Liver (tissue), 9 donors: ENCODE results near the gene DNAJB14. TPM values are rescaled to one million over a fixed set of nuclear protein-coding genes. Genes with fewer than 3 reads are reported as not detected.

ENCODE experiments used
- DNase-seq: peaks from one replicate; pipeline ENCODE4 v3.0.0-alpha.2; 2017; ENCODE audit warnings: low spot score
- H3K27ac ChIP-seq, 2 donors: one replicate each; pipeline ENCODE4 v1.7.0; 2013; ENCODE audit warnings: inconsistent platforms in 2 of 2, low read length in 2 of 2, control low read depth in 1 of 2, low read depth in 1 of 2, mild to moderate bottlenecking in 1 of 2
- H3K27me3 ChIP-seq, 4 donors: one replicate each; pipeline versions ENCODE4 v1.6.1 to v1.7.0; 2013; ENCODE audit warnings: low read length in 3 of 4, inconsistent platforms in 1 of 4, mild to moderate bottlenecking in 1 of 4, moderate library complexity in 1 of 4; ENCODE audit not compliant: control insufficient read depth in 4 of 4, insufficient read depth in 4 of 4
- H3K36me3 ChIP-seq, 4 donors: one replicate each; pipeline versions ENCODE4 v1.6.1 to v1.7.0; 2013; ENCODE audit warnings: low read length in 3 of 4, mild to moderate bottlenecking in 3 of 4, low read depth in 1 of 4, moderate library complexity in 1 of 4; ENCODE audit not compliant: control insufficient read depth in 4 of 4, insufficient read depth in 3 of 4
- H3K4me1 ChIP-seq, 4 donors: one replicate each; pipeline versions ENCODE4 v1.6.1 to v1.7.0; 2013; ENCODE audit warnings: low read length in 3 of 4, mild to moderate bottlenecking in 3 of 4, moderate library complexity in 1 of 4; ENCODE audit not compliant: control insufficient read depth in 4 of 4, insufficient read depth in 4 of 4
- H3K4me3 ChIP-seq, 3 donors: one replicate each; pipeline versions ENCODE4 v1.6.1 to v1.7.0; 2013; ENCODE audit warnings: low read length in 3 of 3, control low read depth in 1 of 3, low read depth in 1 of 3, mild to moderate bottlenecking in 1 of 3
- H3K9ac ChIP-seq, 2 donors: one replicate each; pipeline ENCODE4 v1.7.0; 2013; ENCODE audit warnings: low read length in 2 of 2, mild to moderate bottlenecking in 2 of 2, moderate library complexity in 2 of 2, control low read depth in 1 of 2, low read depth in 1 of 2
- H3K9me3 ChIP-seq, 4 donors: one replicate each; pipeline versions ENCODE4 v1.6.1 to v1.7.0; 2013; ENCODE audit warnings: low read length in 3 of 4; ENCODE audit not compliant: control insufficient read depth in 4 of 4
- FOXA1 ChIP-seq: IDR thresholded peaks from 2 replicates; pipeline ENCODE4 v1.6.1; 2016; ENCODE audit warnings: antibody characterized with exemption
- GABPA ChIP-seq, 2 donors: IDR thresholded peaks in 1 of 2; conservative IDR thresholded peaks in 1 of 2; 2 replicates each; pipeline ENCODE4 v1.6.1; 2016; ENCODE audit warnings: antibody characterized with exemption in 2 of 2, mild to moderate bottlenecking in 1 of 2, moderate library complexity in 1 of 2
- HNF4G ChIP-seq: IDR thresholded peaks from 2 replicates; pipeline ENCODE4 v1.6.1; 2016; ENCODE audit warnings: antibody characterized with exemption
- JUND ChIP-seq, 2 donors: IDR thresholded peaks; 2 replicates each; pipeline ENCODE4 v1.6.1; 2016; ENCODE audit warnings: antibody characterized with exemption in 2 of 2
- MAX ChIP-seq: IDR thresholded peaks from 2 replicates; pipeline ENCODE4 v1.6.1; 2016; ENCODE audit warnings: antibody characterized with exemption
- NR2F2 ChIP-seq: IDR thresholded peaks from 2 replicates; pipeline ENCODE4 v1.6.1; 2016; ENCODE audit warnings: antibody characterized with exemption
- RAD21 ChIP-seq, 2 donors: IDR thresholded peaks; 2 replicates each; pipeline ENCODE4 v1.6.1; 2016; ENCODE audit warnings: antibody characterized with exemption in 2 of 2, mild to moderate bottlenecking in 2 of 2
- REST ChIP-seq: IDR thresholded peaks from 2 replicates; pipeline ENCODE4 v1.6.1; 2016; ENCODE audit warnings: antibody characterized with exemption, mild to moderate bottlenecking
- RXRA ChIP-seq, 2 donors: IDR thresholded peaks; 2 replicates each; pipeline ENCODE4 v1.6.1; 2017 to 2018; ENCODE audit warnings: antibody characterized with exemption in 2 of 2, mild to moderate bottlenecking in 1 of 2
- SP1 ChIP-seq: IDR thresholded peaks from 2 replicates; pipeline ENCODE4 v1.6.1; 2018; ENCODE audit warnings: antibody characterized with exemption, mild to moderate bottlenecking
- ZBTB33 ChIP-seq: IDR thresholded peaks from 2 replicates; pipeline ENCODE4 v1.6.1; 2016; ENCODE audit warnings: antibody characterized with exemption
- WGBS: extraction: QIAGEN DNeasy Blood & Tissue Kit; methylation state at CpG from one replicate; pipeline ENCODE4 v1.1.7; 2013; 5-methylcytosine and 5-hydroxymethylcytosine counted together
- polyA plus RNA-seq, 2 donors: library from polyadenylated mRNA; stranded (reverse) in 1 of 2; unstranded in 1 of 2; fragments of 200-250 nt in 1 of 2; fragments of >200 nt in 1 of 2; fragmentation: Nextera tagmentation in 1 of 2; extraction: Ambion mirVana in 1 of 2; gene quantifications; one replicate each; pipeline versions ENCODE4 v1.2.1 to v1.2.3, GENCODE V29; 2013 to 2015
- total RNA-seq, 2 donors: library from RNA; depleted of rRNA; stranded (reverse); fragments of >200 nt; gene quantifications; one replicate each; pipeline ENCODE4 v1.2.3, GENCODE V29; 2014
- donor health status: healthy.
- donor health status: healthy.
- donor health status: healthy.
- donor health status: healthy.
- donor health status: healthy.

DNAJB14 gene
- total and polyA plus RNA-seq, 4 donors = 8.1 to 15.1 (median 8.9) TPM

- Histone ChIP-seq H3K27ac (no peak overlapping the region), H3K4me3 (no peak overlapping the region), H3K4me1 (peaks cover 3 to 24% (median 17%) of the 10 kb centered on the region in 4 donors), H3K36me3 (no peaks in the 10 kb centered on the region), H3K9ac (no peak overlapping the region), H3K27me3 (no peaks in the 10 kb centered on the region), H3K9me3 (no peaks in the 10 kb centered on the region)
- no peak for TF ChIP-seq FOXA1
- no peak for TF ChIP-seq ZBTB33
- no peak for TF ChIP-seq JUND (IDR thresholded peaks at IDR 0.05)
- no peak for TF ChIP-seq REST
- no peak for TF ChIP-seq RAD21 (IDR thresholded peaks at IDR 0.05)
- no peak for TF ChIP-seq GABPA (IDR thresholded peaks at IDR 0.05 in 1 of 2, conservative IDR thresholded peaks at IDR 0.05 in 1 of 2)
- no peak for TF ChIP-seq NR2F2
- TF ChIP-seq HNF4G = no peak
- no peak for TF ChIP-seq SP1
- DNase-seq = no peak
- 88% methylated on average over 2 of the region's 2 CpGs for WGBS
These were observed 2.4 kb downstream of the DNAJB14 start for GRCh38 chr4:99943904-99944437.

GRCh38 chr4:99938243-99938753 lies 8.1 kb downstream of the DNAJB14 start:
- no peak for TF ChIP-seq NR2F2
- no peak overlapping the region for H3K9ac ChIP-seq
- no peak overlapping the region for H3K27ac ChIP-seq
- DNase-seq = no peak
- peaks cover 1 to 7% (median 3%) of the 10 kb centered on the region in 4 donors for H3K9me3 ChIP-seq
- 95% methylated on average over 3 of the region's 3 CpGs for WGBS
- no peaks in the 10 kb centered on the region for H3K4me1 ChIP-seq
- H3K36me3 ChIP-seq = peaks cover 0 to 15% (median 0%) of the 10 kb centered on the region in 4 donors
- no peaks in the 10 kb centered on the region for H3K27me3 ChIP-seq
- no peak overlapping the region for H3K4me3 ChIP-seq

GRCh38 chr4:99934891-99935290 lies 11.5 kb downstream of the DNAJB14 start:
- Histone ChIP-seq H3K27ac (no peak overlapping the region), H3K36me3 (peaks cover 0 to 15% (median 0%) of the 10 kb centered on the region in 4 donors), H3K9me3 (peaks cover 1 to 7% (median 3%) of the 10 kb centered on the region in 4 donors), H3K4me1 (no peaks in the 10 kb centered on the region), H3K4me3 (no peak overlapping the region), H3K27me3 (no peaks in the 10 kb centered on the region), H3K9ac (no peak overlapping the region)
- no peak for DNase-seq
- TF ChIP-seq RXRA (IDR thresholded peaks at IDR 0.05) (no peak), MAX (no peak)
